ENCODE measurements around the gene PCSK6. TPM values are rescaled to one million over a fixed set of nuclear protein-coding genes. Genes with fewer than 3 reads are reported as not detected.

PCSK6 gene
- total RNA-seq, 1 donor from 2014 or later: 1.9 TPM

DNA sequence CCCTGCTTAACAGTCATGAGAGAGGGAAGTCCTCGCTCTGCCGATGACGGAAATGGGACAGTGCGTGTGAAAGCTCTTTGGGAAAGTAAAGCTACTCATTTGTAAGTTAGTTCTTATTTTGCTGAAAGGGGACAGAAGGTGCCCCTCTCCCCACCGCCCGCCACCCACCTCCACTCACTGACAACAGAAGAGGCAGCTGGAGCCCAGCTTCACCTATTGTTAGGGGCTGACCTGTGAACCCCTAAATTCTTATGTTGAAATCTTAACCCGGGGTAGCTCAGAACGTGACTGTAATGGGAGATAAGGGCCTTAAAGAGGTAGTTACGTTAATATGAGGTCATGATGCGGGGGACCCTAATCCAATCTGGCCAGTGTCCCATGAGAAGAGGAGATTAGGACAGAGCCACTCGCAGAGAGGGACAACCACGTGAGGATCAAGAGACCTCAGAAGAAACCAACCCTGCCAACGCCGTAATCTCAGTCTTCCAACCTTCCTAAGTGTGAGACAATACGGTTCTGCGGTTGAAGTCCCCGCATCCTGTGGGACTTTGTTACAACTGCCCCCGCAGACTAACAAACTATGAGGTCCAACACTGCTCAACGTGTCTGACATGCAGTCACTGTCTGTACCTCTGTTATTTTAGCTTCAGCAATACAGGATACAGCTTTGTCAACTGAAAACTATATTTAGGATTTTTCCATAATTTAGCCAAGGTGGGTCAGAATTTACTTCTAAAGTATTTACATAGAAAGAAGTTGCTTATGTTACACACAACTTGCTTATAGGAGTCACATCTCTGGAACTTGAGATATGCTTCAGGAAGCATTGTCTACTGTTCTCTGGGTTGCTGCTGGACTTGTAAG, 51.7 kb downstream of the PCSK6 start:
- no peaks in the 10 kb centered on the region for H3K36me3 Mint-ChIP-seq (ENCODE audit: low read depth)
- peaks cover 6% of the 10 kb centered on the region for H3K4me1 Mint-ChIP-seq (ENCODE audit: low read depth)
- intact Hi-C loops (cut with micrococcal nuclease): no loop called here
- no peak for DNase-seq (ENCODE audit: low spot score)
- H3K4me3 Mint-ChIP-seq (ENCODE audit: low read depth): no peak overlapping the region
- no peak overlapping the region for H3K27ac Mint-ChIP-seq
- no peaks in the 10 kb centered on the region for H3K9me3 Mint-ChIP-seq
- peaks cover 12% of the 10 kb centered on the region for H3K27me3 Mint-ChIP-seq (ENCODE audit: low read depth)

- no peak for DNase-seq (ENCODE audit: low spot score)
- H3K9me3 Mint-ChIP-seq: no peaks in the 10 kb centered on the region
- no peak overlapping the region for H3K27ac Mint-ChIP-seq
- intact Hi-C loops (cut with micrococcal nuclease): no loop called here
- no peaks in the 10 kb centered on the region for H3K36me3 Mint-ChIP-seq (ENCODE audit: low read depth)
- peaks cover 5% of the 10 kb centered on the region for H3K4me1 Mint-ChIP-seq (ENCODE audit: low read depth)
- no peak overlapping the region for H3K4me3 Mint-ChIP-seq (ENCODE audit: low read depth)
- peaks cover 10% of the 10 kb centered on the region for H3K27me3 Mint-ChIP-seq (ENCODE audit: low read depth)
Measured at GRCh38 chr15:101437209-101437608, 52.3 kb downstream of the PCSK6 start.

GRCh38 chr15:101436526-101436925, 53.0 kb downstream of the PCSK6 start:
- H3K27ac Mint-ChIP-seq: no peak overlapping the region
- intact Hi-C loops (cut with micrococcal nuclease): no loop called here
- no peak for DNase-seq (ENCODE audit: low spot score)
- no peak overlapping the region for H3K4me3 Mint-ChIP-seq (ENCODE audit: low read depth)
- H3K9me3 Mint-ChIP-seq: no peaks in the 10 kb centered on the region
- H3K36me3 Mint-ChIP-seq (ENCODE audit: low read depth): no peaks in the 10 kb centered on the region
- peaks cover under 1% of the 10 kb centered on the region for H3K4me1 Mint-ChIP-seq (ENCODE audit: low read depth)
- H3K27me3 Mint-ChIP-seq (ENCODE audit: low read depth): peaks cover 8% of the 10 kb centered on the region

DNA sequence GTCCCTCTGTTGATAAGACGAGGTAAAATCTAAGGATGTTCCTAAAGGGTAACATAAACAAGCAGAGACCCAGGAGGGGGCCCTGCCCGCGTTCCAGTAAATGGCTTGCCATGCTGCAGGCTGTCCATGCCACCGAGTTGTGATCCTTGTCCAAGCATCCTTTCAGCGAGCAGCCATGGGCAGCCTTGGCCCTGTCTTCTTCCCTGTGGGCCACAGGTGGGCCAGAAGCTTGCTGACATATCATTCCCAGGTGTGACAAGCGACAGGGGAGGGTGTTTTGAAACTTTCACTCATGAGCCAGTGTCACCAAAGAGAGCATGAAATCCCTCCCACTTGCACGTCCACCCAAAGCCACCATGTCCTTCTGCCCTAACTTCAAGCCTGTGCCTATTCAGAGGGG, 53.7 kb downstream of the PCSK6 start:
- no peak for DNase-seq (ENCODE audit: low spot score)
- peaks cover 8% of the 10 kb centered on the region for H3K27me3 Mint-ChIP-seq (ENCODE audit: low read depth)
- no peak overlapping the region for H3K27ac Mint-ChIP-seq
- no peaks in the 10 kb centered on the region for H3K9me3 Mint-ChIP-seq
- no peaks in the 10 kb centered on the region for H3K36me3 Mint-ChIP-seq (ENCODE audit: low read depth)
- H3K4me3 Mint-ChIP-seq (ENCODE audit: low read depth): no peak overlapping the region
- intact Hi-C loops (cut with micrococcal nuclease): no loop called here
- H3K4me1 Mint-ChIP-seq (ENCODE audit: low read depth): no peaks in the 10 kb centered on the region

- Mint-ChIP-seq H3K27ac (no peak overlapping the region), H3K36me3 (ENCODE audit: low read depth) (no peaks in the 10 kb centered on the region), H3K4me1 (ENCODE audit: low read depth) (no peaks in the 10 kb centered on the region), H3K27me3 (ENCODE audit: low read depth) (peaks cover 8% of the 10 kb centered on the region), H3K9me3 (no peaks in the 10 kb centered on the region), H3K4me3 (ENCODE audit: low read depth) (no peak overlapping the region)
- DNase-seq (ENCODE audit: low spot score): no peak
- intact Hi-C loops (cut with micrococcal nuclease): no loop called here
Measured at GRCh38 chr15:101434032-101434920, 55.2 kb downstream of the PCSK6 start.

- Mint-ChIP-seq H3K36me3 (ENCODE audit: low read depth) (no peaks in the 10 kb centered on the region), H3K27me3 (ENCODE audit: low read depth) (peaks cover under 1% of the 10 kb centered on the region), H3K4me1 (ENCODE audit: low read depth) (no peaks in the 10 kb centered on the region), H3K9me3 (no peaks in the 10 kb centered on the region), H3K4me3 (ENCODE audit: low read depth) (no peak overlapping the region), H3K27ac (no peak overlapping the region)
- intact Hi-C loops (cut with micrococcal nuclease): no loop called here
- DNase-seq (ENCODE audit: low spot score): no peak
Measured at GRCh38 chr15:101433396-101433795, 56.1 kb downstream of the PCSK6 start.

GRCh38 chr15:101432982-101433381, 56.5 kb downstream of the PCSK6 start:
- no peaks in the 10 kb centered on the region for H3K9me3 Mint-ChIP-seq
- H3K27ac Mint-ChIP-seq: no peak overlapping the region
- H3K36me3 Mint-ChIP-seq (ENCODE audit: low read depth): no peaks in the 10 kb centered on the region
- intact Hi-C loops (cut with micrococcal nuclease): no loop called here
- H3K4me1 Mint-ChIP-seq (ENCODE audit: low read depth): no peaks in the 10 kb centered on the region
- no peak overlapping the region for H3K4me3 Mint-ChIP-seq (ENCODE audit: low read depth)
- H3K27me3 Mint-ChIP-seq (ENCODE audit: low read depth): no peaks in the 10 kb centered on the region
- no peak for DNase-seq (ENCODE audit: low spot score)

GRCh38 chr15:101431748-101432147, 57.8 kb downstream of the PCSK6 start:
- Mint-ChIP-seq H3K4me3 (ENCODE audit: low read depth) (no peak overlapping the region), H3K36me3 (ENCODE audit: low read depth) (no peaks in the 10 kb centered on the region), H3K4me1 (ENCODE audit: low read depth) (no peaks in the 10 kb centered on the region), H3K27ac (no peak overlapping the region), H3K9me3 (no peaks in the 10 kb centered on the region), H3K27me3 (ENCODE audit: low read depth) (no peaks in the 10 kb centered on the region)
- DNase-seq (ENCODE audit: low spot score): no peak
- intact Hi-C loops (cut with micrococcal nuclease): no loop called here

DNA sequence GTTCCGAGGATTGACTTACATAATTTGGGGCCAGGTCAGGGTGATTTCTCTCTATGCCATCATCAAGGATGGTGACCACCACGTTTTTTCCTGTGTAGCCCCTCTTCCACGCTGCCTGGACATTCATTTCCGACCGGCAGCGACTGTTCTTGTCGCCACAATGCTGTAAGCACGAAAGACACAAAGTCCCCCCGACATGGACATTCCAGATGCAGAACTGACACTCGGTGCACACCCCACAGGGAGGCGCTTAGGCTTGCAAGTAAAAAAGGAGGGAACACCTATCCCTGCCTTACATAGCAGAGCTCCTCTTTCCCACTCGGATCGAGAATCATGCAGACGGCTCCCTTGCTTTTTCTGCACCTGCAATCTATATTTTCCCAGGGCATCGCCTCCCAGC, 58.2 kb downstream of the PCSK6 start:
- intact Hi-C loops (cut with micrococcal nuclease): no loop called here
- no peak for DNase-seq (ENCODE audit: low spot score)

GRCh38 chr15:101429646-101430045, 59.9 kb downstream of the PCSK6 start:
- Mint-ChIP-seq H3K4me3 (ENCODE audit: low read depth) (no peak overlapping the region), H3K27ac (no peak overlapping the region), H3K4me1 (ENCODE audit: low read depth) (no peaks in the 10 kb centered on the region), H3K9me3 (no peaks in the 10 kb centered on the region), H3K36me3 (ENCODE audit: low read depth) (no peaks in the 10 kb centered on the region), H3K27me3 (ENCODE audit: low read depth) (no peaks in the 10 kb centered on the region)
- DNase-seq (ENCODE audit: low spot score): no peak
- intact Hi-C loops (cut with micrococcal nuclease): no loop called here

More for the DNA sequence above, 58.2 kb downstream of the PCSK6 start:
- Mint-ChIP-seq H3K9me3 (no peaks in the 10 kb centered on the region), H3K27ac (no peak overlapping the region), H3K27me3 (ENCODE audit: low read depth) (no peaks in the 10 kb centered on the region), H3K36me3 (ENCODE audit: low read depth) (no peaks in the 10 kb centered on the region), H3K4me3 (ENCODE audit: low read depth) (no peak overlapping the region), H3K4me1 (ENCODE audit: low read depth) (no peaks in the 10 kb centered on the region)

DNA sequence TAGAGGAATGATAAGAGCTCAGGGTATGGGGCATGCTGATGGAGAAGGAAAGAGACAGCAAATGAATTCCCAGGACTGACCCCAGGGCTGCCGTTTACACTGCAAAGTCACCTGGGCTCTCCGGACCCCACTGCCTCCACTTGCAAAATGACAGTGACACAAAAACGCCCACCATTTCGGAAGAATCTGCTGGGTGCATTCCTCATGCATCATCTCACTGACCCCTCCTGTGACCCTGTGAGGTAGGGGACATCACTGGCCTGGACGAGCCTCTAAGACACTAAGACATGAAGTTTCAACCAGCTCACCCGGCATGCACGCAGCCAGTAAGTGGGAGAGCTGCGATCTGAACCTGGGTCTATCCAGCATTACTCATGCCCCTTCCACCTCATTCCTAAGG, 60.3 kb downstream of the PCSK6 start:
- Mint-ChIP-seq H3K27me3 (ENCODE audit: low read depth) (no peaks in the 10 kb centered on the region), H3K9me3 (no peaks in the 10 kb centered on the region), H3K27ac (no peak overlapping the region), H3K4me3 (ENCODE audit: low read depth) (no peak overlapping the region), H3K4me1 (ENCODE audit: low read depth) (no peaks in the 10 kb centered on the region), H3K36me3 (ENCODE audit: low read depth) (no peaks in the 10 kb centered on the region)
- intact Hi-C loops (cut with micrococcal nuclease): no loop called here
- no peak for DNase-seq (ENCODE audit: low spot score)

DNA sequence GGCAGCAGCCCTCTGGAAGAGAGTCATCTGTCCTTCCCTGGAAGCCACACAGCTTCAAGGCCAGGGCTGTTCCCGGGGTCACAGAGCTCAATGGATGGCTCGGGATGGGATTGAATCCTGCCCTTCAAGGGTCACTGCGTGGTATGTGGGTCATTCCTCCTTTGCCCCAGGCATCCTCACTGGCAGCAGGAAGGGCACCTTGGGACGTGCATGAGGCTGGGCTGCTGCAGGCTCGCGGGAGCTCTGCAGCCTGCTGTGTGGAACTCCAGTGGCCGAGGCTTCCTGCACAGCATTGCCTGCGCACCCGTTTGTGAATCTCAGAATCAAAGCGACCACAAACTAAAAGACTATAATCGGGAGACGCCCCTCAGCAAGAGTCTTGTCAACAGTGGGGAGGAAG, 60.7 kb downstream of the PCSK6 start:
- H3K36me3 Mint-ChIP-seq (ENCODE audit: low read depth): no peaks in the 10 kb centered on the region
- no peaks in the 10 kb centered on the region for H3K9me3 Mint-ChIP-seq
- intact Hi-C loops (cut with micrococcal nuclease): no loop called here
- no peak overlapping the region for H3K27ac Mint-ChIP-seq
- DNase-seq (ENCODE audit: low spot score): no peak
- no peaks in the 10 kb centered on the region for H3K27me3 Mint-ChIP-seq (ENCODE audit: low read depth)
- H3K4me1 Mint-ChIP-seq (ENCODE audit: low read depth): no peaks in the 10 kb centered on the region
- H3K4me3 Mint-ChIP-seq (ENCODE audit: low read depth): no peak overlapping the region
